GM23338 (cell line): ENCODE data around the gene COL4A3. TPM values are rescaled to one million over a fixed set of nuclear protein-coding genes. Genes with fewer than 3 reads are reported as not detected.

Experiments used
- ATAC-seq: fragments of 200-7000 bp; cut with Tn5 transposase; 3 replicates; pipeline ENCODE4 v1.9.1; 2020
- DNase-seq: peaks from one replicate; pipeline ENCODE4 v3.0.0-alpha.2; 2015; ENCODE audit warnings: low spot score
- H2AFZ ChIP-seq: fragments of 200-600 bp; sonication (generic); 2 replicates; pipeline ENCODE4 v1.8.0; 2016; ENCODE audit warnings: antibody characterized with exemption, mild to moderate bottlenecking, moderate library complexity
- H3F3A ChIP-seq: fragments of 200-600 bp; sonication (generic); replicated peaks from 2 replicates; pipeline ENCODE4 v1.8.0; 2017; ENCODE audit warnings: antibody characterized with exemption, mixed run types, low read depth
- H3K27ac ChIP-seq: fragments of 200-600 bp; sonication (generic); 2 replicates; pipeline ENCODE4 v1.6.1; 2016; ENCODE audit warnings: low read depth
- H3K27me3 ChIP-seq: fragments of 200-600 bp; sonication (generic); 2 replicates; pipeline ENCODE4 v1.8.0; 2016; ENCODE audit warnings: mild to moderate bottlenecking, mixed run types, moderate library complexity; ENCODE audit not compliant: insufficient read depth
- H3K36me3 ChIP-seq: fragments of 200-600 bp; sonication (generic); 2 replicates; pipeline ENCODE4 v1.8.0; 2016; ENCODE audit warnings: mild to moderate bottlenecking; ENCODE audit not compliant: insufficient read depth
- H3K4me1 ChIP-seq: fragments of 200-600 bp; sonication (generic); 2 replicates; pipeline ENCODE4 v1.8.0; 2016; ENCODE audit warnings: mild to moderate bottlenecking, moderate library complexity; ENCODE audit not compliant: insufficient read depth
- H3K4me2 ChIP-seq: fragments of 200-600 bp; sonication (generic); 2 replicates; pipeline ENCODE4 v1.7.1; 2017; ENCODE audit warnings: mixed run types
- H3K4me3 ChIP-seq: fragments of 200-600 bp; sonication (generic); 2 replicates; pipeline ENCODE4 v1.6.1; 2016; ENCODE audit warnings: mixed run types
- H3K79me2 ChIP-seq: fragments of 200-600 bp; sonication (generic); replicated peaks from 2 replicates; pipeline ENCODE4 v1.8.0; 2017; ENCODE audit warnings: mild to moderate bottlenecking; ENCODE audit not compliant: insufficient read depth
- H3K9me2 ChIP-seq: fragments of 200-600 bp; sonication (generic); 2 replicates; pipeline ENCODE4 v1.8.0; 2017; ENCODE audit not compliant: insufficient read depth
- H4K20me1 ChIP-seq: fragments of 200-600 bp; sonication (generic); replicated peaks from 2 replicates; pipeline ENCODE4 v1.8.0; 2017; ENCODE audit warnings: mild to moderate bottlenecking; ENCODE audit not compliant: insufficient read depth
- H3K27ac Mint-ChIP-seq: 2 replicates; pipeline ENCODE4 v1.8.0; 2020; ENCODE audit warnings: inconsistent platforms, mild to moderate bottlenecking, moderate library complexity, mixed read lengths
- H3K27me3 Mint-ChIP-seq: 3 replicates; pipeline ENCODE4 v1.8.0; 2022; ENCODE audit warnings: low read depth, mild to moderate bottlenecking, moderate library complexity, mixed read lengths, inconsistent platforms; ENCODE audit not compliant: insufficient read depth, poor library complexity
- H3K36me3 Mint-ChIP-seq: 3 replicates; pipeline ENCODE4 v1.8.0; 2021; ENCODE audit warnings: low read depth, mild to moderate bottlenecking, inconsistent platforms, moderate library complexity, mixed read lengths
- H3K4me1 Mint-ChIP-seq: 3 replicates; pipeline ENCODE4 v1.8.0; 2020; ENCODE audit warnings: mild to moderate bottlenecking, inconsistent platforms, mixed read lengths
- H3K4me3 Mint-ChIP-seq: 3 replicates; pipeline ENCODE4 v1.8.0; 2021; ENCODE audit warnings: moderate library complexity, mild to moderate bottlenecking, inconsistent platforms, mixed read lengths
- H3K9me3 Mint-ChIP-seq: 3 replicates; pipeline ENCODE4 v1.8.0; 2020; ENCODE audit warnings: moderate library complexity, mild to moderate bottlenecking, inconsistent platforms, mixed read lengths
- CREB1 ChIP-seq: fragments of 250-450 bp; sonication (Bioruptor Pico); IDR thresholded peaks from 2 replicates; pipeline ENCODE4 v1.5.0; 2020; ENCODE audit warnings: low read depth, mild to moderate bottlenecking, moderate library complexity
- EZH2 ChIP-seq: fragments of 200-600 bp; sonication (generic); IDR thresholded peaks from one replicate; pipeline ENCODE4 v1.8.0; 2017; ENCODE audit warnings: antibody characterized with exemption, mild to moderate bottlenecking, low read depth; ENCODE audit not compliant: unreplicated experiment
- EZH2phosphoT487 ChIP-seq: fragments of 200-600 bp; sonication (generic); IDR thresholded peaks from one replicate; pipeline ENCODE4 v1.8.1; 2018; ENCODE audit warnings: antibody characterized with exemption; ENCODE audit not compliant: unreplicated experiment
- JUNB ChIP-seq: IDR thresholded peaks from one replicate; pipeline ENCODE4 v1.6.1; 2016; ENCODE audit warnings: antibody characterized with exemption; ENCODE audit not compliant: unreplicated experiment
- NANOG ChIP-seq: IDR thresholded peaks from 2 replicates; pipeline ENCODE4 v1.6.1; 2016; ENCODE audit warnings: antibody characterized with exemption, borderline replicate concordance
- POLR2AphosphoS5 ChIP-seq: IDR thresholded peaks from 2 replicates; pipeline ENCODE4 v1.6.1; 2016; ENCODE audit warnings: antibody characterized with exemption, low read depth
- STAT1 ChIP-seq: IDR thresholded peaks from one replicate; pipeline ENCODE4 v1.6.1; 2016; ENCODE audit warnings: antibody characterized with exemption; ENCODE audit not compliant: unreplicated experiment
- ZNF114 ChIP-seq: fragments of 250-450 bp; sonication (Bioruptor Pico); IDR thresholded peaks from 2 replicates; pipeline ENCODE4 v1.5.0; 2020; ENCODE audit warnings: mild to moderate bottlenecking, moderate library complexity
- ZNF331 ChIP-seq: fragments of 250-450 bp; sonication (Bioruptor Pico); IDR thresholded peaks from 2 replicates; pipeline ENCODE4 v1.5.0; 2020; ENCODE audit warnings: low read depth, mild to moderate bottlenecking, moderate library complexity
- polyA plus RNA-seq: library from polyadenylated mRNA; unstranded; fragments of >200 nt; fragmentation: Nextera tagmentation; extraction: Ambion mirVana; gene quantifications from 2 replicates; pipeline ENCODE4 v1.2.1, GENCODE V29; 2016
- total RNA-seq: library from RNA; depleted of rRNA; stranded (reverse); fragments of >200 nt; shearing (Covaris generic); gene quantifications from 2 replicates; pipeline ENCODE4 v1.2.3, GENCODE V29; 2014
- TF ChIP-seq, protein P1 (sequence below): fragments of 250-450 bp; sonication (Bioruptor Pico); IDR thresholded peaks from 2 replicates; pipeline ENCODE4 v1.5.0; 2020; ENCODE audit warnings: mild to moderate bottlenecking, moderate library complexity
- TF ChIP-seq, protein P2 (sequence below), 2 experiments: fragments of 200-600 bp in 1 of 2; sonication (generic) in 1 of 2; conservative IDR thresholded peaks; 2 replicates each; pipeline versions ENCODE4 v1.5.1 to v1.6.1; 2016 to 2017; ENCODE audit warnings: antibody characterized with exemption in 2 of 2, low read depth in 2 of 2, mild to moderate bottlenecking in 2 of 2, moderate library complexity in 1 of 2
- TF ChIP-seq, protein P3 (sequence below): IDR thresholded peaks from one replicate; pipeline ENCODE4 v1.6.1; 2018; ENCODE audit warnings: antibody characterized with exemption; ENCODE audit not compliant: unreplicated experiment
- TF ChIP-seq, protein P4 (sequence below): IDR thresholded peaks from 2 replicates; pipeline ENCODE4 v1.6.1; 2016; ENCODE audit warnings: antibody characterized with exemption

Gene COL4A3
- total and polyA plus RNA-seq, 2 experiments from 2014 or later = 1.1 to 3.5 TPM

DNA sequence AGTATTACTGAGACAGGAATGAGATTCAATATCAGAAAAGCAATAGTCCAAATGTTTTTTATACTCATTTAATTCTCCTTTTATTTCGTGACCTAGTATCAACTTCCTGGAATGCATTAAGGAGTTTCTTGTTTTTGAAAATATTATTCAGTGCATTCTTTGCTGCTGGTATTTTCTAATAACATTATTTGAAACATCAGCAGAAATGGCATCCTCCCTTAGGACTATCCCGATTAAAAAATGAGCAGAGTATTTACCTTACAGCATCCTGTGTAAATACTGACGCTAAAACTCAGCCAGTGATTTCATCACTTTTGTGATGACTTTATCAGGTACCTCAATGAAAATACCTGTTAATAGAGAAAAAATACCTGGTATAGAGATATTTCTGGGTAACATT lies 16.3 kb downstream of the COL4A3 start:
- Mint-ChIP-seq H3K27ac (no peak overlapping the region), H3K4me1 (peaks cover 17% of the 10 kb centered on the region), H3K9me3 (no peaks in the 10 kb centered on the region; the same call in 2 of the 3 replicates), H3K4me3 (no peak overlapping the region), H3K36me3 (no peaks in the 10 kb centered on the region; the same call in 2 of the 3 replicates), H3K27me3 (peaks cover 2% of the 10 kb centered on the region)
- no peak overlapping the region for H2AFZ ChIP-seq
- peaks cover 3% of the 10 kb centered on the region; the same call in 1 of the 2 replicates for H3K9me2 ChIP-seq
- DNase-seq (no peak), ATAC-seq (no peak)
- H3K4me3 ChIP-seq = no peak overlapping the region
- no peaks in the 10 kb centered on the region for H3K27me3 ChIP-seq
- H3K4me2 ChIP-seq = no peak overlapping the region
- no peaks in the 10 kb centered on the region for H3K36me3 ChIP-seq
- no peaks in the 10 kb centered on the region for H3K79me2 ChIP-seq
- no peak overlapping the region for H3K27ac ChIP-seq
- no peak for TF ChIP-seq ZNF114
- no peak for TF ChIP-seq JUNB
- TF ChIP-seq STAT1 = no peak
- no peak for TF ChIP-seq CREB1
- TF ChIP-seq EZH2 = no peak
- TF ChIP-seq EZH2phosphoT487 = no peak
- no peak for TF ChIP-seq POLR2AphosphoS5
- TF ChIP-seq, protein P1, sequence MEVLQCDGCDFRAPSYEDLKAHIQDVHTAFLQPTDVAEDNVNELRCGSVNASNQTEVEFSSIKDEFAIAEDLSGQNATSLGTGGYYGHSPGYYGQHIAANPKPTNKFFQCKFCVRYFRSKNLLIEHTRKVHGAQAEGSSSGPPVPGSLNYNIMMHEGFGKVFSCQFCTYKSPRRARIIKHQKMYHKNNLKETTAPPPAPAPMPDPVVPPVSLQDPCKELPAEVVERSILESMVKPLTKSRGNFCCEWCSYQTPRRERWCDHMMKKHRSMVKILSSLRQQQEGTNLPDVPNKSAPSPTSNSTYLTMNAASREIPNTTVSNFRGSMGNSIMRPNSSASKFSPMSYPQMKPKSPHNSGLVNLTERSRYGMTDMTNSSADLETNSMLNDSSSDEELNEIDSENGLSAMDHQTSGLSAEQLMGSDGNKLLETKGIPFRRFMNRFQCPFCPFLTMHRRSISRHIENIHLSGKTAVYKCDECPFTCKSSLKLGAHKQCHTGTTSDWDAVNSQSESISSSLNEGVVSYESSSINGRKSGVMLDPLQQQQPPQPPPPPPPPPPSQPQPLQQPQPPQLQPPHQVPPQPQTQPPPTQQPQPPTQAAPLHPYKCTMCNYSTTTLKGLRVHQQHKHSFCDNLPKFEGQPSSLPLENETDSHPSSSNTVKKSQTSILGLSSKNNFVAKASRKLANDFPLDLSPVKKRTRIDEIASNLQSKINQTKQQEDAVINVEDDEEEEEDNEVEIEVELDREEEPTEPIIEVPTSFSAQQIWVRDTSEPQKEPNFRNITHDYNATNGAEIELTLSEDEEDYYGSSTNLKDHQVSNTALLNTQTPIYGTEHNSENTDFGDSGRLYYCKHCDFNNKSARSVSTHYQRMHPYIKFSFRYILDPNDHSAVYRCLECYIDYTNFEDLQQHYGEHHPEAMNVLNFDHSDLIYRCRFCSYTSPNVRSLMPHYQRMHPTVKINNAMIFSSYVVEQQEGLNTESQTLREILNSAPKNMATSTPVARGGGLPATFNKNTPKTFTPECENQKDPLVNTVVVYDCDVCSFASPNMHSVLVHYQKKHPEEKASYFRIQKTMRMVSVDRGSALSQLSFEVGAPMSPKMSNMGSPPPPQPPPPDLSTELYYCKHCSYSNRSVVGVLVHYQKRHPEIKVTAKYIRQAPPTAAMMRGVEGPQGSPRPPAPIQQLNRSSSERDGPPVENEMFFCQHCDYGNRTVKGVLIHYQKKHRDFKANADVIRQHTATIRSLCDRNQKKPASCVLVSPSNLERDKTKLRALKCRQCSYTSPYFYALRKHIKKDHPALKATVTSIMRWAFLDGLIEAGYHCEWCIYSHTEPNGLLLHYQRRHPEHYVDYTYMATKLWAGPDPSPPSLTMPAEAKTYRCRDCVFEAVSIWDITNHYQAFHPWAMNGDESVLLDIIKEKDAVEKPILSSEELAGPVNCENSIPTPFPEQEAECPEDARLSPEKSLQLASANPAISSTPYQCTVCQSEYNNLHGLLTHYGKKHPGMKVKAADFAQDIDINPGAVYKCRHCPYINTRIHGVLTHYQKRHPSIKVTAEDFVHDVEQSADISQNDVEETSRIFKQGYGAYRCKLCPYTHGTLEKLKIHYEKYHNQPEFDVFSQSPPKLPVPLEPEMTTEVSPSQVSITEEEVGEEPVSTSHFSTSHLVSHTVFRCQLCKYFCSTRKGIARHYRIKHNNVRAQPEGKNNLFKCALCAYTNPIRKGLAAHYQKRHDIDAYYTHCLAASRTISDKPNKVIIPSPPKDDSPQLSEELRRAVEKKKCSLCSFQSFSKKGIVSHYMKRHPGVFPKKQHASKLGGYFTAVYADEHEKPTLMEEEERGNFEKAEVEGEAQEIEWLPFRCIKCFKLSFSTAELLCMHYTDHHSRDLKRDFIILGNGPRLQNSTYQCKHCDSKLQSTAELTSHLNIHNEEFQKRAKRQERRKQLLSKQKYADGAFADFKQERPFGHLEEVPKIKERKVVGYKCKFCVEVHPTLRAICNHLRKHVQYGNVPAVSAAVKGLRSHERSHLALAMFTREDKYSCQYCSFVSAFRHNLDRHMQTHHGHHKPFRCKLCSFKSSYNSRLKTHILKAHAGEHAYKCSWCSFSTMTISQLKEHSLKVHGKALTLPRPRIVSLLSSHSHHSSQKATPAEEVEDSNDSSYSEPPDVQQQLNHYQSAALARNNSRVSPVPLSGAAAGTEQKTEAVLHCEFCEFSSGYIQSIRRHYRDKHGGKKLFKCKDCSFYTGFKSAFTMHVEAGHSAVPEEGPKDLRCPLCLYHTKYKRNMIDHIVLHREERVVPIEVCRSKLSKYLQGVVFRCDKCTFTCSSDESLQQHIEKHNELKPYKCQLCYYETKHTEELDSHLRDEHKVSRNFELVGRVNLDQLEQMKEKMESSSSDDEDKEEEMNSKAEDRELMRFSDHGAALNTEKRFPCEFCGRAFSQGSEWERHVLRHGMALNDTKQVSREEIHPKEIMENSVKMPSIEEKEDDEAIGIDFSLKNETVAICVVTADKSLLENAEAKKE (CRISPR knock-in tag) = no peak
- TF ChIP-seq, protein P2, sequence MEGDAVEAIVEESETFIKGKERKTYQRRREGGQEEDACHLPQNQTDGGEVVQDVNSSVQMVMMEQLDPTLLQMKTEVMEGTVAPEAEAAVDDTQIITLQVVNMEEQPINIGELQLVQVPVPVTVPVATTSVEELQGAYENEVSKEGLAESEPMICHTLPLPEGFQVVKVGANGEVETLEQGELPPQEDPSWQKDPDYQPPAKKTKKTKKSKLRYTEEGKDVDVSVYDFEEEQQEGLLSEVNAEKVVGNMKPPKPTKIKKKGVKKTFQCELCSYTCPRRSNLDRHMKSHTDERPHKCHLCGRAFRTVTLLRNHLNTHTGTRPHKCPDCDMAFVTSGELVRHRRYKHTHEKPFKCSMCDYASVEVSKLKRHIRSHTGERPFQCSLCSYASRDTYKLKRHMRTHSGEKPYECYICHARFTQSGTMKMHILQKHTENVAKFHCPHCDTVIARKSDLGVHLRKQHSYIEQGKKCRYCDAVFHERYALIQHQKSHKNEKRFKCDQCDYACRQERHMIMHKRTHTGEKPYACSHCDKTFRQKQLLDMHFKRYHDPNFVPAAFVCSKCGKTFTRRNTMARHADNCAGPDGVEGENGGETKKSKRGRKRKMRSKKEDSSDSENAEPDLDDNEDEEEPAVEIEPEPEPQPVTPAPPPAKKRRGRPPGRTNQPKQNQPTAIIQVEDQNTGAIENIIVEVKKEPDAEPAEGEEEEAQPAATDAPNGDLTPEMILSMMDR (conservative IDR thresholded peaks at IDR 0.05; ENCODE audit: low read depth in 2 of 2) = no peak
- TF ChIP-seq, protein P3, sequence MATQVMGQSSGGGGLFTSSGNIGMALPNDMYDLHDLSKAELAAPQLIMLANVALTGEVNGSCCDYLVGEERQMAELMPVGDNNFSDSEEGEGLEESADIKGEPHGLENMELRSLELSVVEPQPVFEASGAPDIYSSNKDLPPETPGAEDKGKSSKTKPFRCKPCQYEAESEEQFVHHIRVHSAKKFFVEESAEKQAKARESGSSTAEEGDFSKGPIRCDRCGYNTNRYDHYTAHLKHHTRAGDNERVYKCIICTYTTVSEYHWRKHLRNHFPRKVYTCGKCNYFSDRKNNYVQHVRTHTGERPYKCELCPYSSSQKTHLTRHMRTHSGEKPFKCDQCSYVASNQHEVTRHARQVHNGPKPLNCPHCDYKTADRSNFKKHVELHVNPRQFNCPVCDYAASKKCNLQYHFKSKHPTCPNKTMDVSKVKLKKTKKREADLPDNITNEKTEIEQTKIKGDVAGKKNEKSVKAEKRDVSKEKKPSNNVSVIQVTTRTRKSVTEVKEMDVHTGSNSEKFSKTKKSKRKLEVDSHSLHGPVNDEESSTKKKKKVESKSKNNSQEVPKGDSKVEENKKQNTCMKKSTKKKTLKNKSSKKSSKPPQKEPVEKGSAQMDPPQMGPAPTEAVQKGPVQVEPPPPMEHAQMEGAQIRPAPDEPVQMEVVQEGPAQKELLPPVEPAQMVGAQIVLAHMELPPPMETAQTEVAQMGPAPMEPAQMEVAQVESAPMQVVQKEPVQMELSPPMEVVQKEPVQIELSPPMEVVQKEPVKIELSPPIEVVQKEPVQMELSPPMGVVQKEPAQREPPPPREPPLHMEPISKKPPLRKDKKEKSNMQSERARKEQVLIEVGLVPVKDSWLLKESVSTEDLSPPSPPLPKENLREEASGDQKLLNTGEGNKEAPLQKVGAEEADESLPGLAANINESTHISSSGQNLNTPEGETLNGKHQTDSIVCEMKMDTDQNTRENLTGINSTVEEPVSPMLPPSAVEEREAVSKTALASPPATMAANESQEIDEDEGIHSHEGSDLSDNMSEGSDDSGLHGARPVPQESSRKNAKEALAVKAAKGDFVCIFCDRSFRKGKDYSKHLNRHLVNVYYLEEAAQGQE = no peak
- no peak for TF ChIP-seq NANOG
- TF ChIP-seq, protein P4, sequence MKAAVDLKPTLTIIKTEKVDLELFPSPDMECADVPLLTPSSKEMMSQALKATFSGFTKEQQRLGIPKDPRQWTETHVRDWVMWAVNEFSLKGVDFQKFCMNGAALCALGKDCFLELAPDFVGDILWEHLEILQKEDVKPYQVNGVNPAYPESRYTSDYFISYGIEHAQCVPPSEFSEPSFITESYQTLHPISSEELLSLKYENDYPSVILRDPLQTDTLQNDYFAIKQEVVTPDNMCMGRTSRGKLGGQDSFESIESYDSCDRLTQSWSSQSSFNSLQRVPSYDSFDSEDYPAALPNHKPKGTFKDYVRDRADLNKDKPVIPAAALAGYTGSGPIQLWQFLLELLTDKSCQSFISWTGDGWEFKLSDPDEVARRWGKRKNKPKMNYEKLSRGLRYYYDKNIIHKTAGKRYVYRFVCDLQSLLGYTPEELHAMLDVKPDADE = no peak
- TF ChIP-seq ZNF331 = no peak
- no peaks in the 10 kb centered on the region for H4K20me1 ChIP-seq
- H3K4me1 ChIP-seq = peaks cover 15% of the 10 kb centered on the region
- H3F3A ChIP-seq = no peaks in the 10 kb centered on the region
